ENCODE data around the gene ACYP2.

The ACYP2 gene

DNA sequence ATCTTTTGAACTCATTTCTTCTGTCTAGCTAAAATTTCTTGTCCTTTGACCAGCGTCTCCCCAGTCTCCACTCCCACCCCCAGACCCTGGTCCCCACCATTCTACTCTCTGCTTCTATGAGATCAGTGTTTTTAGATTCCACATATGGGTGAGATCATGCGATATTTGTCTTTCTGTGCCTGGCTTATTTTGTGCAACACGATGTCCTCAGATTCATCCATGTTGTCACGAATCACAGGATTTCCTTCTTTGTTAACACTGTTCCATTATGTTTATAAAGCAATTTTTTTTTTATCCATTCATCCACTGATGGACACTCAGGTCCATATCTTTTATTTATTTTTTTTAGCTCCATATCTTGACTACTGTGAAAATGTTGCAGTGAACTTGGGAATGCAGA lies 16.0 kb upstream of the ACYP2 start:
- TF ChIP-seq, protein P1, sequence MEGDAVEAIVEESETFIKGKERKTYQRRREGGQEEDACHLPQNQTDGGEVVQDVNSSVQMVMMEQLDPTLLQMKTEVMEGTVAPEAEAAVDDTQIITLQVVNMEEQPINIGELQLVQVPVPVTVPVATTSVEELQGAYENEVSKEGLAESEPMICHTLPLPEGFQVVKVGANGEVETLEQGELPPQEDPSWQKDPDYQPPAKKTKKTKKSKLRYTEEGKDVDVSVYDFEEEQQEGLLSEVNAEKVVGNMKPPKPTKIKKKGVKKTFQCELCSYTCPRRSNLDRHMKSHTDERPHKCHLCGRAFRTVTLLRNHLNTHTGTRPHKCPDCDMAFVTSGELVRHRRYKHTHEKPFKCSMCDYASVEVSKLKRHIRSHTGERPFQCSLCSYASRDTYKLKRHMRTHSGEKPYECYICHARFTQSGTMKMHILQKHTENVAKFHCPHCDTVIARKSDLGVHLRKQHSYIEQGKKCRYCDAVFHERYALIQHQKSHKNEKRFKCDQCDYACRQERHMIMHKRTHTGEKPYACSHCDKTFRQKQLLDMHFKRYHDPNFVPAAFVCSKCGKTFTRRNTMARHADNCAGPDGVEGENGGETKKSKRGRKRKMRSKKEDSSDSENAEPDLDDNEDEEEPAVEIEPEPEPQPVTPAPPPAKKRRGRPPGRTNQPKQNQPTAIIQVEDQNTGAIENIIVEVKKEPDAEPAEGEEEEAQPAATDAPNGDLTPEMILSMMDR (IDR thresholded peaks at IDR 0.05; ENCODE audit: low read depth, low read length, missing control alignments): no peak
- no peak for DNase-seq (ENCODE audit: low read depth)
- no peak overlapping the region for H3K4me3 ChIP-seq (ENCODE audit: low read depth, low read length)

DNA sequence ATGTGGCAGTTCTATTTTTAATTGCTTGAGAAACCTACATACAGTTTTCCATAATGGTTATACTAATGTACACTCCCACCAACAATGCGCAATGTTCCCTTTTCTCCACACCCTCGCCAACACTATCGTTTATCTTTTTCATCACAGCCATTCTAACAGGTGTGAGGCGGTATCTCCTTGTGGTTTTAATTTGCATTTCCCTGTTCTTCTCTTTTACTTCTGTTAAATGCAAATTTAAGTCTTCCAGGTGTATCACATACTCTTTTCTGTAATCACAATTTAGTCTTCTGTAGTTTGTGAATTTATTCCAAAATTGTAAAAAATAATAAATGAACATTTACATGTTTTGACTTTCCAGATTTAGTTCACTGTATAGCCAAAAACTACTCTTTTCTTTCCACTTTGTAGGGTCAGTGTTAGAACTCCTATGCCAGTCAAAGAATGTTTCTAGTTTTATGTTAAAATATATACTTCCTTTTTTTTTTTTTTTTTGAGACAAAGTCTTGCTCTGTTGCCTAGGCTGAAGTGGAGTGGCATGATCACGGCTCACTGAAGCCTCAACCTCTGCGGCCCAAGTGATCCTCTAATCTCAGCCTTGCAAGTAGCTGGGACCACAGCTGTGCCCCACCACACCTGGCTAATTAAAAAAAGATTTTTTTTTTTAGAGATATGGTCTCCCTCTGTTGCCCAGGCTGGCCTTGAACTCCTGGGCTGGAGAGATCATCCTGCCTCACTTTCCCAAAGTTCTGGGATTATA lies 15.4 kb upstream of the ACYP2 start:
- no peak overlapping the region for H3K4me3 ChIP-seq (ENCODE audit: low read depth, low read length)
- peak; percentile 64 for DNase-seq (ENCODE audit: low read depth)
- TF ChIP-seq, protein P1 (IDR thresholded peaks at IDR 0.05; ENCODE audit: low read depth, low read length, missing control alignments): no peak

DNA sequence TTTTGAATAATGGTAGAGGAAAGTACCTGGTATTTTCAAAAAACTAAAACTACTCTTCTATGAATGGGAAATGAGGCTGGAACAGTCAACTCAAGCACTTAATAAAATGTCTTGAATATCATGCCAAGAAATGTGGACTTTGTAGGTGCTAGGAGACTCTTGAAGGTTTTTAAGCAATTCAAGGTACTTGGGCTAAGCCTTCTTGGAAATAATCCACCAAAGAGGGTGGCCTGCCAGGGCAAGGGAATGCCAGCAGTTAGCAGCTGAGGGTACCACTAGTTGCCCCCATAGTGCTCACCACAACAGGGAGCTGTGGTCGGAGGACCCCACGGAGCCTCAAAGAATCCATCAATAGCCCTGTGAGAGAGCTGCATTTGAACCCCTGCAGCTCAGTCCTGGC lies 14.6 kb upstream of the ACYP2 start:
- TF ChIP-seq, protein P1 (IDR thresholded peaks at IDR 0.05; ENCODE audit: low read depth, low read length, missing control alignments): no peak
- no peak overlapping the region for H3K4me3 ChIP-seq (ENCODE audit: low read depth, low read length)

DNA sequence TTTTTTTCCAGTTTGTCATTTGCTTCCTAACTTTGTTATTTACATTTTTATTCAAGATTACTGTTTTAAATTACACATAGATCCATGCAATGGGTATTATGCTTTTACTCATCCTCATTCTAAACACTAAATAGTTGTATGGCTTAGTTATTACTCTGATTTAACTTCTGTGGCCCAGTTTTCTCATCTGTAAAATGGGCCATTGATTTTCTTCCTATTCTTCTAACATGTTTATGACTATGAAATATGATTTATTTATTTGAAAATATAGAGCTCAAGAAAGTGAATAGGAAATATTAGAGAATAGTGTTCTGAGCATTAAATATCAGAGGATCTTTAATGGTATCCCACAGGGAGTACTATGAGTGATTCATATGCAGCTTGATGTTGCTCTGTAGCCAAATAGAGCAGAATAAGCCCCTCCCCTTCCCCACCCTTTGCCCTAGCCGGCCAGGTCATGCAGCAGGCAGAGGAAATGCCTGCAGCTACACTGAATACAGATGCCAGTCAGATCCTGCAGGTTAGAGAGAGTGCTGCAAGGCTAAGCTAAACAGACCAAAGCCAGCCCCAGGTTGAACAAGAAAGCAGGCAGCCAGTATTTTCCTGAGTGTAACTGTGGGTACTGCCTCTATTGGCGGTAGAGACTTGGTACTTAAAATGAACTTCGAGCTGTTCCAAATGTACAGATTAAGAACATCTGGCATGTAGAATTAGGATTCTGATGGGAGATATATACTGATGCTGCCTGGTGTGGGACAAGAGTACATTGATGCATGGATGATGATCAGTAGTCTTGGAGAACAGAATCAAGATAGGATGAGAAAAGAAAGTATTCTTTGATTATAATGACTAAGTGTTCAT lies 11.7 kb upstream of the ACYP2 start:
- no peak for DNase-seq (ENCODE audit: low read depth)
- TF ChIP-seq, protein P1 (IDR thresholded peaks at IDR 0.05; ENCODE audit: low read depth, low read length, missing control alignments): no peak
- H3K4me3 ChIP-seq (ENCODE audit: low read depth, low read length): no peak overlapping the region

More for the DNA sequence above, 14.6 kb upstream of the ACYP2 start:
- no peak for DNase-seq (ENCODE audit: low read depth)

DNA sequence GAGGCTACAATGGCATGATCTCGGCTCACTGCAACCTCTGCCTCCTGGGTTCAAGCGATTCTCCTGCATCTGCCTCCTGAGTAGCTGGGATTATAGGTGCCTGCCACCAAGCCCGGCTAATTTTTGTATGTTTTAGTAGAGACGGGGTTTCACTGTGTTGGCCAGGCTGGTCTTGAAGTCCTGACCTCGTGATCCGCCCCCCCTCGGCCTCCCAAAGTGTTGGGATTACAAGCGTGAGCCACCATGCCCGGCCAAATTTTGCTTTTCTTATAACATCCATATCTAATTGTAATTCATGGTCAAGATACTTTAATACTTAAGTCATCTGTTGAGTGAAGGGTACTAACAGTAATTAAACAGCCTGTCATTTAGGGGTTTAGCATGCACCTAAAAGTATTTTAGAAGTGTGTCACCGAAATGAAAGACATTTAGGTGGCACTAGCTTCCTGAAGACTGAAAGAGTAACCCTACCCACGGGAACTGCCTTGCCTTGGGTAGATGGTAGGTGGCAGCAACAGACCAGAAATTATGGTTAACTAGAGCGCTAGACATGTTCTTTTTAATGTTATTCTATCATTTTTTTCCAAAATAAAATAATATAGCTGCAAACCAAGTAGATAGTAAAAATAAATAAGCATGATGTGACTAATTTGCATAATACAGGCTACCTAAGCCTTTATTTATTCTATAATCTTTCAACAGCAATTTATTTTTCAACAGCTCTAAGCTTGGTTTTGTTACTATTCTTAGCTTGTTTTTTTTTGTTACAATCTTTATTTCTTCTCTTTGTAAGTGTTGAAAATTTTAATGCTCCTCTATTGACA lies 8.6 kb upstream of the ACYP2 start:
- DNase-seq (ENCODE audit: low read depth): no peak
- TF ChIP-seq, protein P1 (IDR thresholded peaks at IDR 0.05; ENCODE audit: low read depth, low read length, missing control alignments): peak; percentile 59
- H3K4me3 ChIP-seq (ENCODE audit: low read depth, low read length): no peak overlapping the region

GRCh38 chr2:54107455-54107764 lies 8.0 kb upstream of the ACYP2 start:
- no peak for DNase-seq (ENCODE audit: low read depth)
- TF ChIP-seq, protein P1 (IDR thresholded peaks at IDR 0.05; ENCODE audit: low read depth, low read length, missing control alignments): no peak

More at GRCh38 chr2:54107455-54107764, 8.0 kb upstream of the ACYP2 start:
- H3K4me3 ChIP-seq (ENCODE audit: low read depth, low read length): no peak overlapping the region
